ENCODE measurements around the gene EXD1.
A peak's percentile ranks its signal among the peaks of the same experiment; 100 is the strongest.

Gene EXD1

GRCh38 chr15:41230650-41231421 is at the start of gene EXD1, which contains the start of gene CHP1:
TSS of gene EXD1 (minus strand) at chr15:41230757. CDS start at chr15:41226575, 4,182 bp downstream.
TSS of gene CHP1 (plus strand) at chr15:41231268. CDS start at chr15:41231383, 115 bp downstream.
- Histone ChIP-seq H3K4me3 (ENCODE audit: low read length) (peak within 1 kb of the TSS; percentile 97), H3K79me2 (ENCODE audit: low read length) (peaks cover 34% of the 10 kb centered on the region), H3K27me3 (replicated peaks; ENCODE audit: insufficient read depth, low read length) (no peaks in the 10 kb centered on the region), H3F3A (ENCODE audit: insufficient read depth, low read length) (no peaks in the 10 kb centered on the region), H3K27ac (ENCODE audit: low read length) (peak within 1 kb of the TSS; percentile 59; the same call in 1 of the 2 replicates), H3K9me2 (replicated peaks; ENCODE audit: insufficient read depth, low read length) (no peaks in the 10 kb centered on the region), H3K9me3 (replicated peaks; ENCODE audit: insufficient read depth, low read length) (no peaks in the 10 kb centered on the region), H4K20me1 (ENCODE audit: insufficient read depth, low read length) (no peaks in the 10 kb centered on the region), H3K4me2 (ENCODE audit: low read depth, low read length) (peak within 1 kb of the TSS; percentile 85), H3K9ac (ENCODE audit: low read length) (peak within 1 kb of the TSS; percentile 89), H3K4me1 (ENCODE audit: low read length) (peaks cover 4% of the 10 kb centered on the region; the same call in 1 of the 2 replicates), H3K36me3 (replicated peaks; ENCODE audit: insufficient read depth, low read length) (no peaks in the 10 kb centered on the region), H2AFZ (ENCODE audit: low read length) (peak within 1 kb of the TSS; percentile 92)
- TF ChIP-seq EZH2phosphoT487 (IDR thresholded peaks at IDR 0.05; ENCODE audit: low read length) (no peak), EZH2 (optimal IDR thresholded peaks at IDR 0.05; ENCODE audit: low read depth, low read length) (no peak), CTCF (IDR thresholded peaks at IDR 0.05; ENCODE audit: low read length) (peak; percentile 84)
- DNase-seq = peak; percentile 97

- H3K36me3 ChIP-seq (replicated peaks; ENCODE audit: insufficient read depth, low read length) = no peaks in the 10 kb centered on the region
- H2AFZ ChIP-seq (ENCODE audit: low read length) = no peak overlapping the region
- no peaks in the 10 kb centered on the region; the same call in 1 of the 2 replicates for H3K4me1 ChIP-seq (ENCODE audit: low read length)
- no peaks in the 10 kb centered on the region for H3K9me2 ChIP-seq (replicated peaks; ENCODE audit: insufficient read depth, low read length)
- no peaks in the 10 kb centered on the region for H4K20me1 ChIP-seq (ENCODE audit: insufficient read depth, low read length)
- no peak overlapping the region for H3K4me3 ChIP-seq (ENCODE audit: low read length)
- H3K79me2 ChIP-seq (ENCODE audit: low read length) = peaks cover 9% of the 10 kb centered on the region
- TF ChIP-seq EZH2 (optimal IDR thresholded peaks at IDR 0.05; ENCODE audit: low read depth, low read length) = no peak
- TF ChIP-seq EZH2phosphoT487 (IDR thresholded peaks at IDR 0.05; ENCODE audit: low read length) = no peak
- no peak for TF ChIP-seq CTCF (IDR thresholded peaks at IDR 0.05; ENCODE audit: low read length)
- H3K27ac ChIP-seq (ENCODE audit: low read length) = no peak overlapping the region
- H3F3A ChIP-seq (ENCODE audit: insufficient read depth, low read length) = 0 out of 2 replicates have a peak, but pooled peaks cover 6% of the 10 kb centered on the region
- H3K27me3 ChIP-seq (replicated peaks; ENCODE audit: insufficient read depth, low read length) = no peaks in the 10 kb centered on the region
- no peak for DNase-seq
- no peaks in the 10 kb centered on the region for H3K9me3 ChIP-seq (replicated peaks; ENCODE audit: insufficient read depth, low read length)
- H3K9ac ChIP-seq (ENCODE audit: low read length) = no peak overlapping the region
- no peak overlapping the region for H3K4me2 ChIP-seq (ENCODE audit: low read depth, low read length)
Measured at GRCh38 chr15:41279535-41280283, 49.2 kb upstream of the EXD1 start.

- Histone ChIP-seq H3F3A (ENCODE audit: insufficient read depth, low read length) (0 out of 2 replicates have a peak, but pooled peaks cover 4% of the 10 kb centered on the region), H3K27ac (ENCODE audit: low read length) (no peak overlapping the region), H3K9me3 (replicated peaks; ENCODE audit: insufficient read depth, low read length) (no peaks in the 10 kb centered on the region), H3K9ac (ENCODE audit: low read length) (no peak overlapping the region), H3K4me2 (ENCODE audit: low read depth, low read length) (no peak overlapping the region), H3K36me3 (replicated peaks; ENCODE audit: insufficient read depth, low read length) (no peaks in the 10 kb centered on the region), H3K4me1 (ENCODE audit: low read length) (no peaks in the 10 kb centered on the region; the same call in 1 of the 2 replicates), H3K79me2 (ENCODE audit: low read length) (no peaks in the 10 kb centered on the region), H2AFZ (ENCODE audit: low read length) (no peak overlapping the region), H3K27me3 (replicated peaks; ENCODE audit: insufficient read depth, low read length) (no peaks in the 10 kb centered on the region), H4K20me1 (ENCODE audit: insufficient read depth, low read length) (no peaks in the 10 kb centered on the region), H3K9me2 (replicated peaks; ENCODE audit: insufficient read depth, low read length) (no peaks in the 10 kb centered on the region), H3K4me3 (ENCODE audit: low read length) (no peak overlapping the region)
- no peak for DNase-seq
- TF ChIP-seq EZH2phosphoT487 (IDR thresholded peaks at IDR 0.05; ENCODE audit: low read length) (no peak), EZH2 (optimal IDR thresholded peaks at IDR 0.05; ENCODE audit: low read depth, low read length) (no peak), CTCF (IDR thresholded peaks at IDR 0.05; ENCODE audit: low read length) (no peak)
Measured at GRCh38 chr15:41278319-41278718, 47.8 kb upstream of the EXD1 start.
